Trophoblast cell (in vitro differentiated cells and primary cell): ENCODE data around the gene POLR1G.

Source experiments
- DNase-seq, 2 donors: peaks; one replicate each; pipeline ENCODE4 v3.0.0-alpha.2; 2016
- H2AFZ ChIP-seq: 2 replicates; pipeline ENCODE4 v1.6.1; 2013; ENCODE audit warnings: low read length, moderate library complexity, mild to moderate bottlenecking; ENCODE audit not compliant: insufficient read depth, poor library complexity
- H2AK5ac ChIP-seq: 2 replicates; pipeline ENCODE4 v1.6.1; 2013; ENCODE audit warnings: mild to moderate bottlenecking, low read length
- H2BK120ac ChIP-seq: 2 replicates; pipeline ENCODE4 v1.6.1; 2013; ENCODE audit warnings: low read length, mild to moderate bottlenecking, moderate library complexity; ENCODE audit not compliant: insufficient read depth, poor library complexity
- H2BK12ac ChIP-seq: 2 replicates; pipeline ENCODE4 v1.6.1; 2013; ENCODE audit warnings: mild to moderate bottlenecking, low read length, moderate library complexity
- H2BK5ac ChIP-seq: 2 replicates; pipeline ENCODE4 v1.6.1; 2013; ENCODE audit warnings: low read length, low read depth, moderate library complexity, mild to moderate bottlenecking; ENCODE audit not compliant: poor library complexity
- H3K14ac ChIP-seq: 2 replicates; pipeline ENCODE4 v1.6.1; 2013; ENCODE audit warnings: mild to moderate bottlenecking, low read length
- H3K18ac ChIP-seq: 2 replicates; pipeline ENCODE4 v1.6.1; 2013; ENCODE audit warnings: mild to moderate bottlenecking, low read length
- H3K23ac ChIP-seq: 2 replicates; pipeline ENCODE4 v1.6.1; 2013; ENCODE audit warnings: low read length
- H3K27ac ChIP-seq: 2 replicates; pipeline ENCODE4 v1.5.1; 2013; ENCODE audit warnings: low read depth, mild to moderate bottlenecking, inconsistent platforms, low read length, moderate library complexity
- H3K27me3 ChIP-seq: 2 replicates; pipeline ENCODE4 v1.6.1; 2013; ENCODE audit warnings: inconsistent platforms, mild to moderate bottlenecking, low read length, moderate library complexity; ENCODE audit not compliant: insufficient read depth
- H3K36me3 ChIP-seq, 2 experiments: 1 replicate in 1 of 2; 2 replicates in 1 of 2; pipeline ENCODE4 v1.6.1; 2013; ENCODE audit warnings: low read length in 2 of 2, mild to moderate bottlenecking in 2 of 2, moderate library complexity in 1 of 2; ENCODE audit not compliant: insufficient read depth in 2 of 2, control insufficient read depth in 1 of 2
- H3K4ac ChIP-seq: 2 replicates; pipeline ENCODE4 v1.6.1; 2013; ENCODE audit warnings: low read depth, mild to moderate bottlenecking, low read length, moderate library complexity
- H3K4me1 ChIP-seq, 2 experiments: 1 replicate in 1 of 2; 2 replicates in 1 of 2; pipeline ENCODE4 v1.6.1; 2013; ENCODE audit warnings: low read length in 2 of 2, mild to moderate bottlenecking in 2 of 2, moderate library complexity in 1 of 2; ENCODE audit not compliant: insufficient read depth in 2 of 2, control insufficient read depth in 1 of 2
- H3K4me2 ChIP-seq: 2 replicates; pipeline ENCODE4 v1.6.1; 2013; ENCODE audit warnings: inconsistent platforms, mild to moderate bottlenecking, low read length, moderate library complexity
- H3K4me3 ChIP-seq: 2 replicates; pipeline ENCODE4 v1.5.1; 2013; ENCODE audit warnings: mild to moderate bottlenecking, low read depth, low read length, inconsistent platforms
- H3K79me1 ChIP-seq: one replicate; pipeline ENCODE4 v1.6.1; 2013; ENCODE audit warnings: low read length
- H3K79me2 ChIP-seq: 2 replicates; pipeline ENCODE4 v1.6.1; 2013; ENCODE audit warnings: low read length, mild to moderate bottlenecking; ENCODE audit not compliant: control insufficient read depth, insufficient read depth, poor library complexity
- H3K9ac ChIP-seq: 2 replicates; pipeline ENCODE4 v1.6.1; 2013; ENCODE audit warnings: mild to moderate bottlenecking, low read length
- H3K9me3 ChIP-seq: 2 replicates; pipeline ENCODE4 v1.6.1; 2013; ENCODE audit warnings: low read depth, mild to moderate bottlenecking, control low read depth, inconsistent platforms, low read length; ENCODE audit not compliant: insufficient read depth
- H4K12ac ChIP-seq: 2 replicates; pipeline ENCODE4 v1.6.1; 2013; ENCODE audit warnings: low read depth, mild to moderate bottlenecking, low read length, moderate library complexity
- H4K8ac ChIP-seq: 2 replicates; pipeline ENCODE4 v1.6.1; 2013; ENCODE audit warnings: low read depth, mild to moderate bottlenecking, low read length, moderate library complexity
- H4K91ac ChIP-seq: one replicate; pipeline ENCODE4 v1.6.1; 2013; ENCODE audit warnings: low read depth, mild to moderate bottlenecking, low read length, moderate library complexity
- WGBS: extraction: QIAGEN DNeasy Blood & Tissue Kit; methylation state at CpG from one replicate; pipeline ENCODE4 v1.1.7; 2013; ENCODE audit warnings: missing lambda C conversion rate; ENCODE audit not compliant: insufficient read length, insufficient coverage; ENCODE audit errors: extremely low coverage; 5-methylcytosine and 5-hydroxymethylcytosine counted together

The POLR1G gene

GRCh38 chr19:45419895-45420294, 13.5 kb downstream of the POLR1G start:
- Histone ChIP-seq H4K8ac (no peak overlapping the region), H4K12ac (no peak overlapping the region), H3K27me3 (no peaks in the 10 kb centered on the region), H3K4ac (no peak overlapping the region), H3K9me3 (no peaks in the 10 kb centered on the region), H2AK5ac (no peak overlapping the region), H3K9ac (no peak overlapping the region), H3K27ac (no peak overlapping the region), H2AFZ (no peak overlapping the region), H3K4me1 (peaks cover 11 to 16% of the 10 kb centered on the region in 2 experiments), H3K23ac (no peak overlapping the region), H3K36me3 (peaks cover 12 to 31% of the 10 kb centered on the region in 2 experiments), H4K91ac (no peak overlapping the region), H3K4me2 (no peak overlapping the region), H3K79me2 (peaks cover 8% of the 10 kb centered on the region), H3K4me3 (no peak overlapping the region), H2BK5ac (no peak overlapping the region), H3K18ac (no peak overlapping the region), H3K14ac (no peak overlapping the region), H2BK12ac (no peak overlapping the region), H3K79me1 (peaks cover 13% of the 10 kb centered on the region), H2BK120ac (no peak overlapping the region)
- WGBS: no CpG with 5 or more reads among the region's 3 CpGs
- DNase-seq: no peak

GRCh38 chr19:45420356-45420755, 13.9 kb downstream of the POLR1G start:
- H2AFZ ChIP-seq: no peak overlapping the region
- no peak overlapping the region for H2BK5ac ChIP-seq
- H3K9me3 ChIP-seq: no peaks in the 10 kb centered on the region
- H4K8ac ChIP-seq: no peak overlapping the region
- H3K9ac ChIP-seq: no peak overlapping the region
- no peak overlapping the region for H3K4me3 ChIP-seq
- H3K23ac ChIP-seq: no peak overlapping the region
- peaks cover 11 to 17% of the 10 kb centered on the region in 2 experiments for H3K4me1 ChIP-seq
- peaks cover 13% of the 10 kb centered on the region for H3K79me1 ChIP-seq
- no peak overlapping the region for H4K91ac ChIP-seq
- no peak overlapping the region for H3K4ac ChIP-seq
- no peak overlapping the region for H2BK12ac ChIP-seq
- WGBS: no CpG with 5 or more reads among the region's 10 CpGs
- H3K27me3 ChIP-seq: no peaks in the 10 kb centered on the region
- H3K14ac ChIP-seq: no peak overlapping the region
- peaks cover 8% of the 10 kb centered on the region for H3K79me2 ChIP-seq
- no peak for DNase-seq
- H3K27ac ChIP-seq: no peak overlapping the region
- no peak overlapping the region for H4K12ac ChIP-seq
- no peak overlapping the region for H3K18ac ChIP-seq
- H3K36me3 ChIP-seq: peaks cover 12 to 31% of the 10 kb centered on the region in 2 experiments
- H2AK5ac ChIP-seq: no peak overlapping the region
- H3K4me2 ChIP-seq: no peak overlapping the region
- no peak overlapping the region for H2BK120ac ChIP-seq

GRCh38 chr19:45420871-45421270, 14.4 kb downstream of the POLR1G start:
- Histone ChIP-seq H3K9me3 (no peaks in the 10 kb centered on the region), H3K79me1 (peaks cover 13% of the 10 kb centered on the region), H4K91ac (no peak overlapping the region), H3K23ac (no peak overlapping the region), H4K12ac (no peak overlapping the region), H3K4me1 (peaks cover 11 to 18% of the 10 kb centered on the region in 2 experiments), H3K9ac (no peak overlapping the region), H2AFZ (no peak overlapping the region), H3K79me2 (peaks cover 8% of the 10 kb centered on the region), H3K4ac (no peak overlapping the region), H3K36me3 (peaks cover 8 to 27% of the 10 kb centered on the region in 2 experiments), H2AK5ac (no peak overlapping the region), H2BK120ac (no peak overlapping the region), H4K8ac (no peak overlapping the region), H3K14ac (no peak overlapping the region), H3K27ac (no peak overlapping the region), H3K27me3 (no peaks in the 10 kb centered on the region), H3K4me2 (no peak overlapping the region), H3K18ac (no peak overlapping the region), H2BK12ac (no peak overlapping the region), H2BK5ac (no peak overlapping the region), H3K4me3 (no peak overlapping the region)
- WGBS: no CpG with 5 or more reads among the region's 6 CpGs
- DNase-seq: no peak

GRCh38 chr19:45421947-45422498, 15.6 kb downstream of the POLR1G start:
- DNase-seq: no peak
- Histone ChIP-seq H4K12ac (no peak overlapping the region), H3K36me3 (peaks cover 7 to 20% of the 10 kb centered on the region in 2 experiments), H3K4me1 (peaks cover 11 to 18% of the 10 kb centered on the region in 2 experiments), H3K23ac (no peak overlapping the region), H3K27me3 (no peaks in the 10 kb centered on the region), H4K91ac (no peak overlapping the region), H3K4me2 (no peak overlapping the region), H3K14ac (no peak overlapping the region), H4K8ac (no peak overlapping the region), H3K79me2 (peaks cover 8% of the 10 kb centered on the region), H2BK120ac (no peak overlapping the region), H2BK5ac (no peak overlapping the region), H3K9me3 (no peaks in the 10 kb centered on the region), H2AK5ac (no peak overlapping the region), H3K18ac (no peak overlapping the region), H2AFZ (no peak overlapping the region), H3K4ac (no peak overlapping the region), H2BK12ac (no peak overlapping the region), H3K4me3 (no peak overlapping the region), H3K79me1 (peaks cover 13% of the 10 kb centered on the region), H3K27ac (no peak overlapping the region), H3K9ac (peak overlapping the region; percentile 2)
- no CpG with 5 or more reads among the region's 6 CpGs for WGBS
